ENCODE results near the gene SLC7A4.
"Not testable (repeated sequence)": the region's sequence is repeated elsewhere in the genome, so short reads cannot be mapped to it uniquely, and the experiment has no call there.

Gene SLC7A4

DNA sequence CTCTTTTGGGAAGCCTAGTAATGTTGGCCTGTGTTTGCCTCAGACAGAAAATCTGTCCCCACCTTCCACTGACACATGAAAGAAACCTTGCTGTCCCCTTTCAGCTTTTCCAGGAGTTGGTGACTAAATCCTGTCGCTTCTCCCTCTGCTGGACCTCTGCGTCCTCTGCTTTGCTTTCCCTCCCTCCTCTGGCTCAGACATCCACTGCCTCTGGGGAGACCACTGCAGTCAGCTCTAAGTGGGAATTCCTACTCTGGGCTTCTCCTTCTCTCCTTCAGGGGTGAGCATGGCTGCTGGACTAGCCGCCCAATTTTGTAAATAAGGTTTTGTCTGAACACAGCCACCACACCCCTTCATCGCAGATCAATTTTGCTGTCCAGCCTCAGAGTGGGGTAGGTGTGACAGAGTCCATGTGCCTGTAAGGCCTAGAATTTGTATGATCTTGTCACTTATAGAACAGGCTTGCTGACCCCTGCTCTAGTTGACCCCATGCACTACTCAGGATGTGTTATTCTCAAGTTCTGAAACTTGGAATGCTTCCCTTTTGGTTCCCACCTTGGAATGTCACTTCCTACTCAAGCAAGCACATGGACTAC is 36.4 kb upstream of the SLC7A4 start:
- TF ChIP-seq CTCF (IDR thresholded peaks at IDR 0.05; ENCODE audit: control insufficient read depth, extremely low read depth, insufficient read depth): no peak
- DNase-seq (ENCODE audit: low read depth): no peak
- no peak overlapping the region for H3K4me3 ChIP-seq (ENCODE audit: low read depth, low read length)

DNA sequence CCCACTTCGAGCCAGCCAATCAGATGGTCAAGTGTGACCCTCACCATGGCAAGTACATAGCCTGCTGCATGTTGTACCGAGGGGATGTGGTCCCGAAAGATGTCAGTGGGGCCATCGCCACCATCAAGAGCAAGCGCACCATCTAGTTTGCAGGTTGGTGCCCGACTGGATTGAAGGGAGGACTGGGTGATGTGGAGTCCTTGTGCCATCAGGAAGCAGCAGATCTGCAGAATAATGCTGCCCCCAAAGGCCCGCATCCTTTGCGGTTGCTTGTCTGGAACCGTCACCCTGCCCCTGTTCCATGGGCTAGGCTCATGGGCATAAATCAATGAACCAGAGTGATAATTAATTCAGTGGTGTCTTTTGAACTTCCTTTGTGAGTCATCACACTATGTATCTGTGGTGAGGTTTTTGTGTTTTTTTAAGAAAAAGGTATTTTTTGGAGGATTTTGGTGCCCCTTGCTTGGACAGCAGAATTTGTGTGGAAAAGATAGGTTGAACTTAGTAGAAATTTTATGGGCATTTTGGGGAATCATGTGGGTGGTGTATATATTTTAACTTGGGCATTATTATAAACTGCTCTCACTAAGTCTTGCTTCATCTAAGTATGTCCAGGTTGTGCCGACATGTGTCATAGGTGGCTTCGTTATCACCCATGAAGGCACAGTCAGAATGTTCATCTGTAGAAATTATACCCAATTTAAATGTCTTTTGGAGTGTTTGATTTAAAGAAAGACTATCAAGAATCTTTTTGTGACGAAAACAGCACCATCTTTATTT is 35.7 kb upstream of the SLC7A4 start:
- no peak for TF ChIP-seq CTCF (IDR thresholded peaks at IDR 0.05; ENCODE audit: control insufficient read depth, extremely low read depth, insufficient read depth)
- H3K4me3 ChIP-seq (ENCODE audit: low read depth, low read length): no peak overlapping the region
- no peak for DNase-seq (ENCODE audit: low read depth)

GRCh38 chr22:21067075-21067900 is 34.9 kb upstream of the SLC7A4 start:
- no peak for TF ChIP-seq CTCF (IDR thresholded peaks at IDR 0.05; ENCODE audit: control insufficient read depth, extremely low read depth, insufficient read depth)
- no peak overlapping the region for H3K4me3 ChIP-seq (ENCODE audit: low read depth, low read length)
- no peak for DNase-seq (ENCODE audit: low read depth)

GRCh38 chr22:21064917-21065864 is 32.8 kb upstream of the SLC7A4 start:
- no peak for DNase-seq (ENCODE audit: low read depth)
- H3K4me3 ChIP-seq (ENCODE audit: low read depth, low read length): no peak overlapping the region
- TF ChIP-seq CTCF (IDR thresholded peaks at IDR 0.05; ENCODE audit: control insufficient read depth, extremely low read depth, insufficient read depth): no peak

- DNase-seq (ENCODE audit: low read depth); H3K4me3 ChIP-seq (ENCODE audit: low read depth, low read length): not testable (repeated sequence)
Measured at GRCh38 chr22:21064425-21064824, 32.1 kb upstream of the SLC7A4 start.

GRCh38 chr22:21061660-21062321 is 29.4 kb upstream of the SLC7A4 start:
- not testable (repeated sequence) for H3K4me3 ChIP-seq (ENCODE audit: low read depth, low read length)

DNA sequence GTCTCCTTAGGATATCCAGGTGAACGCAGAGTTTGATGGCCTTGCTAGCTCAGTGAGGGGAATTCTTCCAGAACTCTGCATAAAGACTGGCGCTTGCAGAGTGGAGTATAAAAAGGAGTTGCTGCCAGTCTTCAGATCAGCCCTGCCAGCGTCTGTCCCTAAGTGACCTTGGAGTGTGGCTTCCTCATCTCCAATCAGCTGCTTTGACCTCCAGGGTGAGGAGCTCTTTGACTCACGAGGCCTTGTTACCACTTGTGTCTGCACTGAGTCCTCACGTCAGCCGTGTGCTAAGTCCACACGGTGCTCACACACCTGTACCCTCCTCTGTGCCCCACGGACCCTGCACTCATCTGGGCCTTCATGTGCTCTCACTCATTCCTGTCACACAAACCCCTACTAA is 28.0 kb upstream of the SLC7A4 start:
- not testable (repeated sequence) for DNase-seq (ENCODE audit: low read depth); H3K4me3 ChIP-seq (ENCODE audit: low read depth, low read length)

More at GRCh38 chr22:21061660-21062321, 29.4 kb upstream of the SLC7A4 start:
- DNase-seq (ENCODE audit: low read depth): not testable (repeated sequence)

Measured in LNCaP clone FGC (cell line).